Measurements from ENCODE around the gene C1QTNF6. TPM values are rescaled to one million over a fixed set of nuclear protein-coding genes. Genes with fewer than 3 reads are reported as not detected.

Gene C1QTNF6
- total RNA-seq, 3 donors from 2014 or later: 8.9 to 22.5 (median 13.3) TPM

DNA sequence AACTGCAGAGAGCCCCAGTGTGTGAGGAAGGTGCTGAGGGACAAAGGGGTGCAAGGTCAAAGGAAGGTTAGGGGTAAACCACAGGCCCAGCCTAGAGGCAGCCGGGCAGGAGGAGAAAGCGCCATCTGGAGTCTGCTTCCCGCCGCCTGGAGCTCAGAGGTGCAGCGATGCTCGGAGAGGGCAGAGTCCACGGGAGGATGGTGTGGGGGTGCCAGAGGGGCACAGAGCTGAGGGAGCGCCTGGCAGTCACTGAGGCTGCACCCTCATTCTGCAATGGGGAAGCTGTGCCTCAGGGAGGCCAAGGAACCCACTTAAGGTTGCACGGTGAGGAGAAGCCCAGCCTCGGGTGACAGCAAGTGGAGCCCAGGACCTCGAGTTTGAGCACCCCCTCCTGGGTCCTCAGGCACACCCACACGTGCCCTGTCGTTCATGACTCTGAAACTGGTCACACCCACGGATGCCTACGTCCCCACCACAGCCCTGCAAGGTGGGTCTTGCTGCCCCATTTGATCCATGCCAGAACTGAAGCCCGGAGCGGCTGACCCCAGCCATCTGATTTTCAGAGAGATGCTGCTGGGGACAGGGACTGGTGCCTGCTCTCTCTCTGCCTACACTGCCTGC lies 39.9 kb downstream of the C1QTNF6 start:
- no peak overlapping the region for H3K4me3 ChIP-seq
- peaks cover 4% of the 10 kb centered on the region for H3K4me1 ChIP-seq (ENCODE audit: low read depth)
- ATAC-seq: no peak
- no peaks in the 10 kb centered on the region for H3K9me3 ChIP-seq
- DNase-seq: peak in 1 of 3 donors; percentile 50
- intact Hi-C loops (cut with DNase I, micrococcal nuclease): no loop called here
- no peaks in the 10 kb centered on the region for H3K36me3 ChIP-seq (ENCODE audit: low read depth)
- TF ChIP-seq, protein P1, sequence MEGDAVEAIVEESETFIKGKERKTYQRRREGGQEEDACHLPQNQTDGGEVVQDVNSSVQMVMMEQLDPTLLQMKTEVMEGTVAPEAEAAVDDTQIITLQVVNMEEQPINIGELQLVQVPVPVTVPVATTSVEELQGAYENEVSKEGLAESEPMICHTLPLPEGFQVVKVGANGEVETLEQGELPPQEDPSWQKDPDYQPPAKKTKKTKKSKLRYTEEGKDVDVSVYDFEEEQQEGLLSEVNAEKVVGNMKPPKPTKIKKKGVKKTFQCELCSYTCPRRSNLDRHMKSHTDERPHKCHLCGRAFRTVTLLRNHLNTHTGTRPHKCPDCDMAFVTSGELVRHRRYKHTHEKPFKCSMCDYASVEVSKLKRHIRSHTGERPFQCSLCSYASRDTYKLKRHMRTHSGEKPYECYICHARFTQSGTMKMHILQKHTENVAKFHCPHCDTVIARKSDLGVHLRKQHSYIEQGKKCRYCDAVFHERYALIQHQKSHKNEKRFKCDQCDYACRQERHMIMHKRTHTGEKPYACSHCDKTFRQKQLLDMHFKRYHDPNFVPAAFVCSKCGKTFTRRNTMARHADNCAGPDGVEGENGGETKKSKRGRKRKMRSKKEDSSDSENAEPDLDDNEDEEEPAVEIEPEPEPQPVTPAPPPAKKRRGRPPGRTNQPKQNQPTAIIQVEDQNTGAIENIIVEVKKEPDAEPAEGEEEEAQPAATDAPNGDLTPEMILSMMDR (IDR thresholded peaks at IDR 0.05): no peak

DNA sequence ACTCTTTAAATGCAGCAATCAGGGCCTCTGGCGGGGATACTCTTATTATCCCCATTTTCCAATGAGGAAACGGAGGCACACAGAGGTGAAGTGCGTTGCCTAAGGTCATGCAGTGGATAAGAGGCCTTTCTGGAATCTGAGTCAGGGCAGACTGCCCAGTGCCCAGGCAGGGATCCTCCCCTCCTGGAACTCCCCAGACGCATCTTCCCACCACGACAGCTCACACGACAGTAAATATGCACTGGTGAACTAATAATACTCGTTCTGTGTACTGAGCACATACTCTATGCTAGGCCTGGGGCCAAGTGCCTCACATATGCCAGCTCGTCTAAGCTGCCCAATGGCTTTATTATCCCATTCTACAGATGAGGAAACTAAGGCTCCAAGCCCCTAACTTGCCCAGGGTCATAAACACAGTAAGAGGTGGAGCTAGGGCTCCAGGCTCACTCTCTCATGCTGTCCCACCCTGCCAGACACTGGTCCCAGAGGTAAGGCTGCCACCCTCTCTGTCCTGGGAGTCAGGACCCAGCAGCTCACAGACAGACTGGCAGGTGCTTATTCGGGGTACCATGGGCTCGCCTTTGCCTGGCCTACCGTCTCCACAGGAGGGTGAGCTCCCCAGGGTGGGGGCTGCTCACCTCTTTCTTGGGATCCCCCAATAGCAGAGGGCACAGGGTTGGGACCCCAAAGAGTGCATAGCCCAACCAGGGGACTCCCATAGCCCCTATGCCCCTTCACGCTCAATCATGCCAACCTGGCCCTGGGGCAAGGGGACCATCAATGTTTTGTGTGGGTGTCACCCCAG lies 40.7 kb downstream of the C1QTNF6 start:
- H3K9me3 ChIP-seq: no peaks in the 10 kb centered on the region
- H3K36me3 ChIP-seq (ENCODE audit: low read depth): no peaks in the 10 kb centered on the region
- intact Hi-C loops (cut with DNase I, micrococcal nuclease): no loop called here
- ATAC-seq (no peak), DNase-seq (peak in 1 of 3 donors; percentile 19)
- TF ChIP-seq, protein P1 (IDR thresholded peaks at IDR 0.05): no peak
- no peak overlapping the region for H3K4me3 ChIP-seq
- peaks cover 4% of the 10 kb centered on the region for H3K4me1 ChIP-seq (ENCODE audit: low read depth)

DNA sequence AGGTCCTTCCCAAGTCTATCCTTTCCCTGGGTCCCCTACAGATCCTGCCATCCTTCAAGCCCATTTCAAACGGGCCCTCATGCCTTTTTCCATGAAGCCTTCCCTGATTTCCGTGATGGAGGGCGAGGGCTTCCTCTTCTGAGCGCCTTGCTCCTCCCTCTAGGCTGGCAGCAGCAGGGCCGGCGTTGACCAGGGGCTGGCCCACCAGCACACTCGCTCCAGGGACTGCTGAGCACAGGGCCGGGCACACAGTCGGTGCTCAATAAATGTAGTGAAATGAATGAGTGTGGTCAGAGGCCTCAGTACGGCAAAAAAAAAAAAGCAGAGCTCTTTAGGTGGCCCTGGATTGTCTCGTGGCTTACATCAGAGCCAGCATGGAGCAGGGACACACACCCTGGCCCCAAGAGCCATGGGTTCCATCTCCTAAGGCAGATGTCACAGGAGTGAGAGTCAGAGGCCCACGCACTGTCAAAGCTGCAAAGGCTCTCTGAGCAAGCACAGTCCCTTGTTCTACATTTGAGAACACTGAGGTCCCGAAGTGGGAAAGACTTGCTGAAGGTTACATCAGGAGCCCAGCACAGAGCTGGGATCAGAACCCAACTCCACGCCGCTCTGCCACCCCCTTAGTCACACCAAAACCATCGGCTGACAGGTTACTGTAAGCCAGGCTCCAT lies 41.4 kb downstream of the C1QTNF6 start:
- DNase-seq: no peak
- Histone ChIP-seq H3K4me1 (ENCODE audit: low read depth) (peaks cover 4% of the 10 kb centered on the region), H3K36me3 (ENCODE audit: low read depth) (no peaks in the 10 kb centered on the region), H3K9me3 (no peaks in the 10 kb centered on the region), H3K4me3 (no peak overlapping the region)
- no peak for ATAC-seq
- TF ChIP-seq, protein P1 (IDR thresholded peaks at IDR 0.05): no peak
- intact Hi-C loops (cut with DNase I, micrococcal nuclease): no loop called here

DNA sequence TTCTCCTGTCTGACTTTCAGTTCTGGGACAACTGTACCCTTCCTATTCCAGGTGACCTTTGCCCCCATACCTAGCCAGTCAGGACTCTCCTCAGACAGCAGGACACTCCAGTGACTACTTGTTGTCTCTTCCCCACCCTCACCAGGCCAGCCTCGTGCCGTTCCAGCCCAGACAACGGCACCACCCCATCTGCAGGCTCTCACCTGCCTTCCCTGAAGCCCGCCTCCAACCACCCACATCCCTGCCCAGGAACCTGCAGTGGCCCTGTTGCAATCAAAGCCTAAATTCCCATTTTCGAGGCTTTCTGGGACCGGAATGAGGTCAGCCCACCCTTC lies 42.0 kb downstream of the C1QTNF6 start:
- DNase-seq: peak in 1 of 3 donors; percentile 56
- Histone ChIP-seq H3K9me3 (no peaks in the 10 kb centered on the region), H3K4me1 (ENCODE audit: low read depth) (peaks cover 4% of the 10 kb centered on the region), H3K36me3 (ENCODE audit: low read depth) (no peaks in the 10 kb centered on the region), H3K4me3 (no peak overlapping the region)
- peak; percentile 42 for ATAC-seq
- TF ChIP-seq, protein P1 (IDR thresholded peaks at IDR 0.05): no peak
- intact Hi-C loops (cut with DNase I, micrococcal nuclease): no loop called here

DNA sequence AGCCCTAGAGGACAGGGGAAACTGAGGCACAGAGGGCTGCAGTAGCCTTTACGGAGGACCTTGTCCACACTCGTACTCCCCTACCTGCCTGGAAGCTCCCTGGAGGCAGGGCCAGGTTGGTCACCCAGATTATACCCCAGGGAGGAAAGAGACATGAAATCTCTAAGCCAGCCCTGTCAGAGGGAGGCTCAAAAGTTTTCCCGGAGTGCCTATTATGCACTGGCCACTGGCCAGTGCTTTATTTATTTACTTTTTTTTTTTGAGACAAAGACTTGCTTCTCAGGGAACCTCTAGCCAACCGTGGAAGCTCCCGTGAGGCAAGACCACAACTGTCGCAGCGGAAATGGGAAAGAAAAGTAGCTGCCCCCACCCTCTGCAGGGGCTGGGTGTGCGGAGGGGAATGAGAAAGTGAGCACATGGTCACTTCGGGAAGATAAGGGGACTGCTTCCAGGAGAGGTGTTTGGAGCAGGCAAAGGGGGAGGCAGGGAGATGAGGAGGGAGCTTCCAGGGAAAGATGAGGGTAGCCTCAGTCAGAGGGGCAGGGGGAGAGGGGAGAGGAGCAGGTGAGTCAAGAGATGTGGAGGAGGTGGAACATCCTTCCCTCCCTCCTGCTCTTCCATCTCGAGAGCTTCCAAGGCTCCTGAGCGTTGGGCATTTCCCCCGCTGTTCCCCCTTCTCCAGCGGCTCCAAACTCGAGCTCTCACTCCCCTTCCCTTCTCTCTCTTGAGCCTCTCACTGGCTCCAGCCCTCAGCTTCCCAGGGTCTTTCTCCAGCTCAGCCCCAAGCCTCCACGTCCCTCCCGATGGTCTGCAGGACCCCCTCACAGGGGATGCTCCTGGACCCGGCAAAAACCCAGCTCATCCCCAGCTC lies 42.6 kb downstream of the C1QTNF6 start:
- no peak for ATAC-seq
- H3K9me3 ChIP-seq: no peaks in the 10 kb centered on the region
- intact Hi-C loops (cut with DNase I, micrococcal nuclease): no loop called here
- H3K36me3 ChIP-seq (ENCODE audit: low read depth): no peaks in the 10 kb centered on the region
- no peak overlapping the region for H3K4me3 ChIP-seq
- H3K4me1 ChIP-seq (ENCODE audit: low read depth): peaks cover 4% of the 10 kb centered on the region
- TF ChIP-seq, protein P1 (IDR thresholded peaks at IDR 0.05): no peak
- peak in 1 of 3 donors; percentile 9 for DNase-seq

Measured in mucosa of descending colon (tissue), 3 donors.